GM13977 (cell line): Measurements from ENCODE around the gene TMEM273.
A peak's percentile ranks its signal among the peaks of the same experiment; 100 is the strongest.

Experiments
- DNase-seq: peaks from one replicate; pipeline ENCODE4 v3.0.0; 2012; ENCODE audit warnings: low spot score
- in situ Hi-C: fragments of 300-500 bp; cut with MboI; formaldehyde crosslinking; loops from one replicate; pipeline ENCODE4 v1.12.0; 2022; ENCODE audit warnings: low sequenced_read_pairs, low pct_unique_long_range_greater_than_20kb, mixed read lengths, inconsistent platforms; ENCODE audit not compliant: unreplicated experiment
- TF ChIP-seq, protein P1 (sequence below): IDR thresholded peaks from 2 replicates; pipeline ENCODE4 v1.5.1; 2012; ENCODE audit warnings: mild to moderate bottlenecking, control low read depth; ENCODE audit not compliant: insufficient read depth; ENCODE audit errors: extremely low read depth, missing control alignments

Gene TMEM273

DNA sequence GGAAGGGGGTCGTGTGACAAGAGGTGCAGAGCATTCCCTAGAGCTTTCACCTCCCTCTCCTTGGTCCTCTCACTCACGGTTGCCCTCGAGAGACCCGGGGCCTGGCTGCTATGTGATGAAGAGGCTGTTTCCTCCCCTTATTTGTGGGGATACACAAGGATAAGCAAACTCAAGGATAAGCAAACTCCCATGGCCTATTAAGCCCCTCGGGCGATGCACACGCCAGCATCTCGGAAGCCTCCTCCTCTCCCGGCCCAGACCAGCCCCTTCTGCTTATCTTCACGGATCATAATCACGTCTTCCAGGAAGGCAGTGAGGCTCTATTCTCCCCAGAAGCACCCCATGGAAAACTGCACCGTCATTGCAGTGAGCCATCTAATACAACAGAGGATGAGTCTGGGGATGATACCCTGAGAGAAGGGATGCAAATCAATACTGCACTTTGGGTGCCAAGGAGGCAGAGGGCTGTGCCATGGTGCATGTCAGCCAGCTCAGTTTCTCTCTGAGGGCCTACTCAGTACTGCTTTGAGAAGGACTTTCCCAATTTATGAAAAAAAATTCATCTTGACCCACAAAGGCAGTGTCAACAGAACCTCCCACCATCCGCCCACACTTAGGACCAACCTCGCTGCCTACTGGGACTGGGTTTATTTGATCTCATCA is 22.2 kb downstream of the TMEM273 start:
- TF ChIP-seq, protein P1, sequence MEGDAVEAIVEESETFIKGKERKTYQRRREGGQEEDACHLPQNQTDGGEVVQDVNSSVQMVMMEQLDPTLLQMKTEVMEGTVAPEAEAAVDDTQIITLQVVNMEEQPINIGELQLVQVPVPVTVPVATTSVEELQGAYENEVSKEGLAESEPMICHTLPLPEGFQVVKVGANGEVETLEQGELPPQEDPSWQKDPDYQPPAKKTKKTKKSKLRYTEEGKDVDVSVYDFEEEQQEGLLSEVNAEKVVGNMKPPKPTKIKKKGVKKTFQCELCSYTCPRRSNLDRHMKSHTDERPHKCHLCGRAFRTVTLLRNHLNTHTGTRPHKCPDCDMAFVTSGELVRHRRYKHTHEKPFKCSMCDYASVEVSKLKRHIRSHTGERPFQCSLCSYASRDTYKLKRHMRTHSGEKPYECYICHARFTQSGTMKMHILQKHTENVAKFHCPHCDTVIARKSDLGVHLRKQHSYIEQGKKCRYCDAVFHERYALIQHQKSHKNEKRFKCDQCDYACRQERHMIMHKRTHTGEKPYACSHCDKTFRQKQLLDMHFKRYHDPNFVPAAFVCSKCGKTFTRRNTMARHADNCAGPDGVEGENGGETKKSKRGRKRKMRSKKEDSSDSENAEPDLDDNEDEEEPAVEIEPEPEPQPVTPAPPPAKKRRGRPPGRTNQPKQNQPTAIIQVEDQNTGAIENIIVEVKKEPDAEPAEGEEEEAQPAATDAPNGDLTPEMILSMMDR: no peak
- DNase-seq: no peak
- in situ Hi-C loops: no loop called here

DNA sequence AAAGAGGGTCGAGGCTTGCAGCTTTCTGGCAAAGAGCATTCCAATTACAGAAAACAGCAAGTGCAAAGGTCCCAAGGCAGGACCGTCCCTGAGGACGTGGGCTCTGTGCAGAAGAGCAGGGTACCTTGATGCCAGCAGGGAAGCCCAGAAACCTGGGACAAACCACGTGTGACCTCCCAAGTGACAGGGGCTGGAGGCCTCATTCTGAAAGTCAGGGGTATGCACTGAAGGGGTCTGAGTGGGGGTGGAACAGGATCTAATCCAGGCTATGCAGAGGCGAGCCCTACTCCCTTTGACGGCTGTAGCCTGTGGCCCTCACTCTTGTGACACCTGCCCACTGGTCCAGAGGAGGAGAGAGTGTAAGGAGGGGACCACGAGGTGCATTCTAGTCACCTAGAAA is 22.9 kb downstream of the TMEM273 start:
- TF ChIP-seq, protein P1: no peak
- no peak for DNase-seq
- in situ Hi-C loops: no loop called here

DNA sequence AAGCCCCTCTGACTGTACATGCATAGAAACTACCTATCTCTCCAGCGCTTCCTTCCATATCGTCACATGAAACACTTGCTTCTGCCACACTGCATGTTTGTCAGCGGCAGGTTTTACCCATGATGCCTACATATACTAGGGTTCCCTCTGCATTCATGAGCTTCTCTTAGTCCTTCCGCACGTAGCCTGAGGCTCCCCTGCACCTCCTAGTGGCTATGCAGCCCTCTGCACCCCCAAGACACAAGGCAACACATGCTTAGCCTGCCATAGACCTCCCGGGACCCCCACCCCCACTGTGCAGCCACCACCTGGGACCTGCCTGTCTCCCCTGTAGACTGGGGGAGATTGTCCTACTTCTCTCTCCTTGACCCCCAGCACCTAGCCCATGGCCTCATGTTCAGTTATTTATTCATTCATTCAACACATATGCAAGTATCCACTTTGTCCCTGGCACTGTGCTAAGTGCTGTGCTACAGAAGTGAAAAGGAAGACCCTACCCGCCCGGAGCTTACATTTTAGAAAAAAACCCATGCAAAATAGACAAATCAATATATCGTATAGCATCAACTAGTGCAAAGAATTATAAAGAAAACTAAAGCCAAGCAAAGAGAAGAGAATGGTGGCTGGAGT is 23.5 kb downstream of the TMEM273 start:
- TF ChIP-seq, protein P1: peak; percentile 81
- in situ Hi-C loops: no loop called here
- DNase-seq: peak; percentile 62

DNA sequence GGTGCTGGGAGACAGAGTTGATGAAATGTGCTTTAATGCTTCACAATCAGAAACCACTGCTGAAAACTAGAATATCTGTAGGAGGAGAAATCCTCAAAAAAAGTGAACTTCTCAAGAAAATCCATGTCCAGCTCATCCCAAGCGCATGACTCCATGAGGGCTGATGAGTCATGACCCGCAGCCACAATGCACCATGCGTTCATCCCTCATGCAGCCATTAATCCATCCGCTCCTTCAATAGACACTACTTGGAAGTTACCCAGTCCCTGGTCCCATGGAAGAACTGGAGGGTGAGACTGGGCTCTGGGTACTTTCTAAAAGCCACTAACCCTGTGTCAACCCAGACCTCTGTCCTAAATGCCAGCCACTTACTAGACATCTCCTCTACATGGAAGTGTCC is 24.4 kb downstream of the TMEM273 start:
- TF ChIP-seq, protein P1: no peak
- in situ Hi-C loops: no loop called here
- no peak for DNase-seq

DNA sequence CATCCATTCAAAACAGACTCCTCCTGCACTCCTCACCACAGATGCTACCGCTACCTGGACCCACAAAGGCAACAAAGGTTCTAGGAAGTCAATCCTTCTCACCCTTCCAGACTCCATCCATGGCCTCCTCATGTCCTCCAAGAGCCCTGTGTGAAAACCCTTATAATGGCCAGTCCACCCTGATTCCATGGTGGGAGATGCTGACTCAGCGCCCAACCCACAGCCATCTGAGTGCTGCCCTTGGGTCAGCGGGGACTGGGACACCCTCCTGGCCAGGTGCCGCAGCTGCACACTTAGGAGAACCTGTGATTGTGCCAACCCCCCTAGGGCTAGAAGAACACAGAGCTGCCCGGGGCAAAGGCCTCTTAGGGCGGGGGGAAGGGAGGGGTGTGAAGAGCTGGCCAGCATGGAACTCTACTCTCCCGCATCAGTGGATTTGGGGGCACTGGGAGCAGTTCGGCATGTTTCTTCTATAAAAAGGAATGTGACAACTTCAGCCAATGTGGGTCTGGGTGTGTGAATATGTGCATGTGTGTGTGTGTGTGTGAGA is 25.4 kb downstream of the TMEM273 start:
- TF ChIP-seq, protein P1: no peak
- in situ Hi-C loops: no loop called here
- no peak for DNase-seq

DNA sequence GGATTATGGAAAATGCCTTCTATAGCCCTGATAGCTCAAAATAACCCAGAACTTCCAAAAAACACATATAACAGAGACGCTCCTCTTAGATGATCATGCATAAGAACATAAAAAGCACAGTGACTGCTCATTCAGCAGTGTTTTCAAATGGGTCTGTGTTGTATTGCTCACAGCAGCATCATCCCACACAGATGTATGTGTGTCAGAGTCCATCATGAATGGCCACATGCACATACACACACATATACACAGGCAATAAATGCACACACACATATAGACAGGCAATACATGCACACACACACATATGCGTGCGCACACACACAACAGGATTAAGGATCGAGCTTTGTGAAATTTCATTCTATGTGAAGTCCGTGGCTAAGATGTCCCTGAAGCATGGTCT is 26.1 kb downstream of the TMEM273 start:
- DNase-seq: no peak
- in situ Hi-C loops: no loop called here
- TF ChIP-seq, protein P1: no peak
